ENCODE results near the gene OSBPL1A. TPM values are rescaled to one million over a fixed set of nuclear protein-coding genes. Genes with fewer than 3 reads are reported as not detected.

The OSBPL1A gene
- total RNA-seq, 1 experiment from 2014 or later, result 34.8 TPM

DNA sequence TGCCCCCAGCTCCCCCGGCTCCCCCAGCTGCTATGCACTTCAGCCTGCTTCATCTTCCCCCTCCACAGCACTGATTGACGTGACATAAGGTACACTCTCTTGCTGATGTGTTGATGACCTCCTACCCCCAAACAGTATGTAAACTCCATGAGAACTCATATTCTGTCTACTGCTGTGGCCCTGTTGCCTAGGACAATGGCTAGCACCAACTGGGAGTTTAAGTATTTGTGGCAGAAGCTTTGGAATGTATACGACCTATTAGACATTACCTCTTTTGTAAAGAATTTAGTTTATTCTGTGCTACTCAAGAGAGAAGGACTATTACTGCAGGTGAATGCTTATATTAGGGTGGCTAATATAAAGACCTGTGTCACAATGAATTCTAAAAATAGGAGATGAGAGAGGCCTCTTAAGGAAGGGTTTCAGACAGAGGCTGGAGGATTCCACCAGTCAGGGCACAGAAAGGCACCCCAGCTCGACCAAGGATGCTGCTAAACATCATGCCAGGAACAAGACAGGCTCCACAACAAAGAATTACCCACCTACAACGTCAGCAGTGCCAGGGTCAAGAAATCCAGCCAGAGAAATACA lies 198.2 kb downstream of the OSBPL1A start:
- DNase-seq, result no peak
- BruUV-seq (replicated peaks), result no TSS peak
- CTCF ChIA-PET, result no interaction called here

GRCh38 chr18:24198461-24198860 lies 199.2 kb downstream of the OSBPL1A start:
- TF ChIP-seq CTCF (IDR thresholded peaks at IDR 0.05; ENCODE audit: unreplicated experiment), result no peak
- CTCF ChIA-PET, result no interaction called here
- Mint-ChIP-seq H3K27ac (ENCODE audit: unreplicated experiment) (no peak overlapping the region), H3K27me3 (ENCODE audit: unreplicated experiment) (no peaks in the 10 kb centered on the region), H3K9me3 (ENCODE audit: low read depth, unreplicated experiment) (no peaks in the 10 kb centered on the region), H3K36me3 (ENCODE audit: insufficient read depth, unreplicated experiment) (peaks cover 4% of the 10 kb centered on the region), H3K4me1 (ENCODE audit: low read depth, unreplicated experiment) (peaks cover 8% of the 10 kb centered on the region), H3K4me3 (ENCODE audit: low read depth, unreplicated experiment) (no peak overlapping the region)
- intact Hi-C loops (cut with micrococcal nuclease; ENCODE audit: unreplicated experiment), result no loop called here
- no TSS peak for BruUV-seq (replicated peaks)
- DNase-seq, result no peak

More for the DNA sequence above, 198.2 kb downstream of the OSBPL1A start:
- Mint-ChIP-seq H3K36me3 (ENCODE audit: insufficient read depth, unreplicated experiment) (peaks cover 4% of the 10 kb centered on the region), H3K4me3 (ENCODE audit: low read depth, unreplicated experiment) (no peak overlapping the region), H3K4me1 (ENCODE audit: low read depth, unreplicated experiment) (peaks cover 8% of the 10 kb centered on the region), H3K27me3 (ENCODE audit: unreplicated experiment) (no peaks in the 10 kb centered on the region), H3K27ac (ENCODE audit: unreplicated experiment) (no peak overlapping the region), H3K9me3 (ENCODE audit: low read depth, unreplicated experiment) (no peaks in the 10 kb centered on the region)
- intact Hi-C loops (cut with micrococcal nuclease; ENCODE audit: unreplicated experiment), result no loop called here
- no peak for TF ChIP-seq CTCF (IDR thresholded peaks at IDR 0.05; ENCODE audit: unreplicated experiment)

DNA sequence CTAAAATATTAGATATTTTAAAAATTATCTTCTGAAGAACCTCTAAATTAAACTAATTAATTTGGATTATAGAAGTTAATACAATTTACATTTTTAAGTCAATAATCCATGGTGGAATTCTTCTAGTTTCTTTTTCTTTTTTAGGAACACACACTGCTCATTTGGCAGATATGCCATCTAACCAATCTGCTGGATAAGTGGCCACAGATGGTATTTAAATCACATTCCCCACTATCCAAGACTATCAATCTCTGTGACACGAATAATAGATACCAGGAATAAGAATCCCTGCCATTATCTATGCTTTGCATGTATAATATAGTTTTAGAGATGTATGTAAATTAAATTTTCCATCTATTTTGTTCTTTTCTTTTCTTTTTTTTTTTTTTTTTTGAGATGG lies 200.2 kb downstream of the OSBPL1A start:
- TF ChIP-seq CTCF (IDR thresholded peaks at IDR 0.05; ENCODE audit: unreplicated experiment), result no peak
- Mint-ChIP-seq H3K9me3 (ENCODE audit: low read depth, unreplicated experiment) (no peaks in the 10 kb centered on the region), H3K36me3 (ENCODE audit: insufficient read depth, unreplicated experiment) (peaks cover 4% of the 10 kb centered on the region), H3K27me3 (ENCODE audit: unreplicated experiment) (no peaks in the 10 kb centered on the region), H3K27ac (ENCODE audit: unreplicated experiment) (no peak overlapping the region), H3K4me1 (ENCODE audit: low read depth, unreplicated experiment) (peaks cover 12% of the 10 kb centered on the region), H3K4me3 (ENCODE audit: low read depth, unreplicated experiment) (no peak overlapping the region)
- CTCF ChIA-PET, result no interaction called here
- DNase-seq, result no peak
- intact Hi-C loops (cut with micrococcal nuclease; ENCODE audit: unreplicated experiment), result no loop called here
- no TSS peak for BruUV-seq (replicated peaks)

DNA sequence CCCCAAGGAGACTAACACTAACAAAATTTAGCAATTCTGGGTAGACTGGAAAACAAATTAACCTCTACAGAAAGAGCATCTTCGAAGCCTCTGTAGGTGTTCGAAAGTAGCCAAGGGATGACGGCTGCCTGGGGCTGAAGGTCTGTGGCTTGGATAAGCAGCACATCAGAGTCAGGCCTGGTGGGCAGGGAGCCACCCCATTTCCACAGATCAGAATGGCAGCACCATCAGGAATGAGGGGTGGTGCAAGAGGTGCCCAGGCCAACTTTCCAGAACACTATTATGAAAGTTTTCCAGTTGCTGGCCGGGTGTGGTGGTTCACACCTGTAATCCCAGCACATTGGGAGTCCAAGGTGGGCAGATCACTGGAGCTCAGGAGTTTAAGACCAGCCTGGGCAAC lies 200.9 kb downstream of the OSBPL1A start:
- no TSS peak for BruUV-seq (replicated peaks)
- TF ChIP-seq CTCF (IDR thresholded peaks at IDR 0.05; ENCODE audit: unreplicated experiment), result no peak
- intact Hi-C loops (cut with micrococcal nuclease; ENCODE audit: unreplicated experiment), result no loop called here
- peaks cover 17% of the 10 kb centered on the region for H3K4me1 Mint-ChIP-seq (ENCODE audit: low read depth, unreplicated experiment)
- no peak for DNase-seq
- H3K36me3 Mint-ChIP-seq (ENCODE audit: insufficient read depth, unreplicated experiment), result peaks cover 4% of the 10 kb centered on the region
- CTCF ChIA-PET, result no interaction called here
- H3K27ac Mint-ChIP-seq (ENCODE audit: unreplicated experiment), result no peak overlapping the region
- no peak overlapping the region for H3K4me3 Mint-ChIP-seq (ENCODE audit: low read depth, unreplicated experiment)
- no peaks in the 10 kb centered on the region for H3K27me3 Mint-ChIP-seq (ENCODE audit: unreplicated experiment)
- H3K9me3 Mint-ChIP-seq (ENCODE audit: low read depth, unreplicated experiment), result no peaks in the 10 kb centered on the region

All from Calu3 (cell line).